CD4-positive, alpha-beta T cell treated with Interleukin-10 for 1 hour (primary cell): Measurements from ENCODE around the gene GNAI2.

ENCODE experiments used
- DNase-seq: peaks from one replicate; pipeline ENCODE4 v3.0.0-alpha.2; 2020

GNAI2 gene

DNA sequence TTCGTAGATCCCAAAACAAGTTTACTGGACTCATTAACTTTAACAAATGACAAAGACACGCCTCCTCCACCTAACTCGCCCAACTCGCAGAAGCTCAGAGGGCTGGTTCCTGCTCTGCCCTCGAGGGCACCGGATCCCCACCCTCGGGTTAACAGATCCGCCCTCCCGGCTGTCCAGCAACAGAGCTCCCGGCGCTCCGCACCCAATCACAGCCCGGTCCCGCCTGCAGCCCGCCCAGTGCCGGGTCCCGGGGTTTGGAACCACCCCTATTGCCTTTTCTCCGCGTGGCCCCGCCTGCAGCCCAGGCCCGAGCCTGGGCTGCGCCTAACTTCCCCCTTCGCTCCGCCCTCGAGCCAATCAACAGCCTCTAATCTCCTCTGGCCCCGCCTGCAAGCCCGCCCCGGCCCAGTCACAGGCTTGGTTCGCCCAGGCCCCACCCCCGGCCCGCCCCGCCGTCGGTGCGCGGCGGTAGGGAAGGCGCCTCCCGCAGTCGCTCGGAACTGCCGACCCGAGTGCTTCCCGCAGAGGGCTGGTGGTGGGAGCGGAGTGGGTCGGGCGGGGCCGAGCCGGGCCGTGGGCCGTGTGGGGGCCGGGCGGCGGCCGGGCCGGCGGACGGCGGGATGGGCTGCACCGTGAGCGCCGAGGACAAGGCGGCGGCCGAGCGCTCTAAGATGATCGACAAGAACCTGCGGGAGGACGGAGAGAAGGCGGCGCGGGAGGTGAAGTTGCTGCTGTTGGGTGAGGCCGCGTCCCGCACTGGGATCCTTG lies at the start of gene GNAI2:
GNAI2 (plus strand) TSS at position 489 of the 768 bp plus-strand sequence; CDS start at position 621, 132 bp downstream.
- DNase-seq = peak; percentile 99

DNA sequence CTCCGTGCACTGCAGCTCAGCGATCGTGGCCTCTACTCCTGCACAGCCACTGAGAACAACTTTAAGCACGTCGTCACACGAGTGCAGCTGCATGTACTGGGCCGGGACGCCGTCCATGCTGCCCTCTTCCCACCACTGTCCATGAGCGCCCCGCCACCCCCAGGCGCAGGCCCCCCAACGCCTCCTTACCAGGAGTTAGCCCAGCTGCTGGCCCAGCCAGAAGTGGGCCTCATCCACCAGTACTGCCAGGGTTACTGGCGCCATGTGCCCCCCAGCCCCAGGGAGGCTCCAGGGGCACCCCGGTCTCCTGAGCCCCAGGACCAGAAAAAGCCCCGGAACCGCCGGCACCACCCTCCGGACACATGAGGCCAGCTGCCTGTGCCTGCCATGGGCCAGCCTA lies 48.3 kb upstream of the GNAI2 start:
- DNase-seq = no peak

DNA sequence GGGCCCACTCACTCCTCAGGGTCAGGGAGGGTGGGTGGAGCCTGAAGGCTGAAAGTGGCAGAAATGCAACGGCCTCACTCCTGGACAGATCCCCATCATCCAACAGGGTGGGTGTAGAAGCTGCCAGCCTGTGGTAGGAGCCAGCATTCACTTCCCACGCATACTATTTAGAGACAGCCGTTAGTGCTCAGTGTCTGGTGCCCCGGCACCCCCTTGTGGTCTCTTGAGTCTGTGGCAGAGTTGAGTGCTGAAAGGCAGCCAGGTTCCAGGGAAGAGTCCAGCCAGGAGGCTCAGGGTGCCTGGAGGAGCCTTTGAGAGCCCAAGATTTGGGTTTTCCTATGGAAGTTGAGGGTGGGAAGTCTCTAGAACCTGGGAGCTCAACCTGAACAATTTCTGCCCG lies 46.7 kb upstream of the GNAI2 start:
- peak; percentile 19 for DNase-seq

DNA sequence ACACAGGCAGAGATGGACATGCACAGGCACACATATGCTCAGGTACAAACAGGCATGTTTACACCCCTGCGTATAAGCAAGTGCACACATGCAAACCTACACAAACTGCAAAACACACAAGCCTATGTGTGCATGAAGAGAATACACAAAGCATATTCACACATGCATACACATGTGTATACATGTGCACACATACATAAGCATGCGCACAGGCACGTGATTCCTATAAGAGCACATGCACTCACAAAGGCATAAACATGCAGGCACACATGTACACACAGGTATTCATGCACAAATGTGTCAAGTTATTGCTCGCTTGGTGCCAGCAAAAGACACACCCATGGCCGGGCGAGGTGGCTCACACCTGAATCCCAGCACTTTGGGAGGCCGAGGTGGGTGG lies 46.0 kb upstream of the GNAI2 start:
- no peak for DNase-seq

DNA sequence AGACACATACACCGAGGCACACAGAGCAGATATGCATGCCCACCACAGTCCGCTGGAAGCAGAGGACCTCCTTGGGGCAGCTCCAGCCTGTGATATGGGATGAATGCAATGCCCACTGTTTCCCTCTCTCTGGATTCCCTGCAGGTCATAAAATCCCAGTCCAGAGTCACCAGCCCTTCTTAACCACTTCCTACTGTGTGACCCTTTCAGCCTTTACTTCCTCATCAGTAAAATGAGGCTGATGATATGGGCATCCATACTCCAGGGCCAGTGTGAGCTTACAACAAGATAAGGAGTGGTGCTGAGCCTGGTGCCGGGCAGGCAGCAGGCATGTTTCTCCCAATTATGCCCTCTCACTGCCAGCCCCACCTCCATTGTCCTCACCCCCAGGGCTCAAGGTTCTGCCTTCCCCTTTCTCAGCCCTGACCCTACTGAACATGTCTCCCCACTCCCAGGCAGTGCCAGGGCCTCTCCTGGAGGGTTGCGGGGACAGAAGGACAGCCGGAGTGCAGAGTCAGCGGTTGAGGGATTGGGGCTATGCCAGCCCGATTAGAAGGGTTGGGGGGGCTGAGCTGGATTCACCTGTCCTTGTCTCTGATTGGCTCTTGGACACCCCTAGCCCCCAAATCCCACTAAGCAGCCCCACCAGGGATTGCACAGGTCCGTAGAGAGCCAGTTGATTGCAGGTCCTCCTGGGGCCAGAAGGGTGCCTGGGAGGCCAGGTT lies 44.9 kb upstream of the GNAI2 start, which contains the start of gene GNAT1:
GNAT1 (plus strand) TSS at position 675 of the 725 bp plus-strand sequence. CDS start 116 bp downstream, outside the sequence.
- no peak for DNase-seq

DNA sequence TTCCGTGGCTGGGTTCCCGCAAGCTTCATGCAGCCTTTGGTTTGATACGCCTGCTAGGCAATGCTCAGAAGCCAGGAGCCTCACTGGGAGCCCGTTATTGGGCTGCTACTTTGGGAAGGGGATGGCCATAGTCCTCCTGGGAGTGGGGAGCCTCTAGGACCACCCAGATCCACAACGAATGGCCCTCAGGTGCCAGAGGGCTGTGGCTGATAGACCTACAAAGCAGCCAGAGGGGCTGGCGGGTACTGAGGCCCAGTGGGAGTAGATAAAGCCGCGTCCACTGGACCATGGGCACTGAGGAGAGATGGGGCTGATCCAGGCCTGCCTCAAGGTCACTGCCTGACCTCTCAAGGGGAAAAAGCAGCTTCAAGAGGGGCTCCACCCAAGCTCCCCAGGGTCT lies 43.9 kb upstream of the GNAI2 start:
- no peak for DNase-seq

DNA sequence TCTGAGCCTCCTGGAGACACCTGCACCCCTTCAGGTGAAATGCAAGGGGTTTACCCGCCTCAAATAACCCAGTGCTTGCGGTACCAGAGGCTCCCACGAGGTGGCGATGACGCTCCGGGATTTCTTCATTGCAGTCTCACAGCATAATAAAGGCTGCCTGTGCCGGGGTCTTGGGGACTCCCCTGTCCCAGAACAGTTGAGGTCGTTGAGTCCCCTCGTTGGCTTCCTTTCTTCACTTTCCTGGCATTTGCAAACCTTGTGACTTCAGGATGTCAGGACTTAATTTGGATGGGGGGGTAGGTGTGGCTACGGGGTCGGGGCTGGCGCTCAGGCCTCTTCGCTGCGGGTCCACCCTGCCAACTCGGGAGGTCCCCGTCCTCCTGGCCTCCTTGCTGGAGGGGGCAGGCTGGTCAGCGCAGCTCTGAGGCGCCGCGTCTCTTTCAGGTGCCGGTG lies 43.3 kb upstream of the GNAI2 start:
- peak; percentile 87 for DNase-seq

DNA sequence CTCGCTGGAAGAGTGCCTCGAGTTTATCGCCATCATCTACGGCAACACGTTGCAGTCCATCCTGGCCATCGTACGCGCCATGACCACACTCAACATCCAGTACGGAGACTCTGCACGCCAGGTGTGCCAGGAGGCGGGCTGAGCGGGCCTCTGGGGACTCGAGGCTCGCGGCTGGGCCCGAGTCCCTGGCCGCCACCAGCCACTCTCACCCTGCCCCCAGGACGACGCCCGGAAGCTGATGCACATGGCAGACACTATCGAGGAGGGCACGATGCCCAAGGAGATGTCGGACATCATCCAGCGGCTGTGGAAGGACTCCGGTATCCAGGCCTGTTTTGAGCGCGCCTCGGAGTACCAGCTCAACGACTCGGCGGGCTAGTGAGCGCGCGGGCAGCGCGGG lies 42.7 kb upstream of the GNAI2 start:
- DNase-seq = no peak

DNA sequence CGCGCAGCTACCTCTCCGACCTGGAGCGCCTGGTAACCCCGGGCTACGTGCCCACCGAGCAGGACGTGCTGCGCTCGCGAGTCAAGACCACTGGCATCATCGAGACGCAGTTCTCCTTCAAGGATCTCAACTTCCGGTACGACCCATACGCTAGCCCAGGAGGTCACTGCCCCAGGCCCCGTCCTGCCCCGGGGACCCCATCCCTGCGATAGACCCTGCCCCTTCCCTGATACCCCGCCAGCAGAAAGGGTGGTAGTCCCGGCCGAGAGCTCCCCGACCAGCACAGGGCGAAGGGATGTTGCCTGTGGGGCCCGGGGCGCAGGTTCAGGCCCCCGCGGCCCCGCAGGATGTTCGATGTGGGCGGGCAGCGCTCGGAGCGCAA lies 42.3 kb upstream of the GNAI2 start:
- no peak for DNase-seq

DNA sequence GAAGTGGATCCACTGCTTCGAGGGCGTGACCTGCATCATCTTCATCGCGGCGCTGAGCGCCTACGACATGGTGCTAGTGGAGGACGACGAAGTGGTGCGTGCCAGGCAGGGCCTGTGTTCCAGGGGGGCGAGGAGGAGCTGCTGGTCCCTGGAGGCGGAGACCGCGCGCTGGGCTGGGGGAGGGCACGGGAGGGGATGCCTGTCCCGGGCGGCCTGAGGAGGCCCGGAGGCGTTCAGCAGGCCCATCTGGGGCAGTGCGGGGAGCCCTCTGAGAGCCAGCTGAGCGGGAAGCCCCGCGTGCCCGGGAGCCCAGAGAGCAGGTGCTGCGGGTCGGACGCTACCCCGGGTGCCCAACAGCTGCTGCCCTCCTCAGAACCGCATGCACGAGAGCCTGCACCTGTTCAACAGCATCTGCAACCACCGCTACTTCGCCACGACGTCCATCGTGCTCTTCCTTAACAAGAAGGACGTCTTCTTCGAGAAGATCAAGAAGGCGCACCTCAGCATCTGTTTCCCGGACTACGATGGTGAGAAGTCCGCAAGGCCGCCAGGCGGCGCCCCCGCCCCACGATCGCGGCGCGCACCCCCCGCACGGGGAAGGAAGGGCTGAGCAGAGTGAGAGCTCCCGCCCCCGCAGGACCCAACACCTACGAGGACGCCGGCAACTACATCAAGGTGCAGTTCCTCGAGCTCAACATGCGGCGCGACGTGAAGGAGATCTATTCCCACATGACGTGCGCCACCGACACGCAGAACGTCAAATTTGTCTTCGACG lies 41.7 kb upstream of the GNAI2 start:
- DNase-seq = peak; percentile 88

DNA sequence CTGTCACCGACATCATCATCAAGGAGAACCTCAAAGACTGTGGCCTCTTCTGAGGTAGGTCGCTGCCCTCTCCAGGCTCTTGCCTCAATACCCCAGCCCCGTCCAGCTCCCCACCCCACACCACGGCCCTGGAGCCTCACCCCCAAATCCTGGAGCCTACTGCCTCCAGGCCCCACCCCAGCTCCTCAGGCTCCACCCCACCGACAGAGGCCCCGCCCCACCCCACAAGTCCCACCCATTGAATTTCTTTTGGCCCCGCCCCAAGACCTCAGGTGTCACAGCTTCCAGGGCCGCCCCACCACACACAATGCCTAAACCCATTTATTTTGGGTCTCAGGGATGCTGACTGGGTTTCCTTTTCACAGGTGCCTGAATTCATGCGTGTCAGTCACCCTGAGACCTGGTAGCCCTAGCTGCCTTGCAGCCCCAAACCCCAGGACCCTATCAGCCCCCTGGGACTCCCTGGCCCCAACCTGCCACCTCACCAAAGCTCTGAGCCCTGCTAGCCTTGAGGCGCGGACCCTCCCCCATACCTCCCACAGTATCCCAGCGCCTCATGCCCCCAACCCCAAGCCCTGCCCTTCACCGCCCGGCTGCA lies 41.0 kb upstream of the GNAI2 start:
- peak; percentile 62 for DNase-seq

DNA sequence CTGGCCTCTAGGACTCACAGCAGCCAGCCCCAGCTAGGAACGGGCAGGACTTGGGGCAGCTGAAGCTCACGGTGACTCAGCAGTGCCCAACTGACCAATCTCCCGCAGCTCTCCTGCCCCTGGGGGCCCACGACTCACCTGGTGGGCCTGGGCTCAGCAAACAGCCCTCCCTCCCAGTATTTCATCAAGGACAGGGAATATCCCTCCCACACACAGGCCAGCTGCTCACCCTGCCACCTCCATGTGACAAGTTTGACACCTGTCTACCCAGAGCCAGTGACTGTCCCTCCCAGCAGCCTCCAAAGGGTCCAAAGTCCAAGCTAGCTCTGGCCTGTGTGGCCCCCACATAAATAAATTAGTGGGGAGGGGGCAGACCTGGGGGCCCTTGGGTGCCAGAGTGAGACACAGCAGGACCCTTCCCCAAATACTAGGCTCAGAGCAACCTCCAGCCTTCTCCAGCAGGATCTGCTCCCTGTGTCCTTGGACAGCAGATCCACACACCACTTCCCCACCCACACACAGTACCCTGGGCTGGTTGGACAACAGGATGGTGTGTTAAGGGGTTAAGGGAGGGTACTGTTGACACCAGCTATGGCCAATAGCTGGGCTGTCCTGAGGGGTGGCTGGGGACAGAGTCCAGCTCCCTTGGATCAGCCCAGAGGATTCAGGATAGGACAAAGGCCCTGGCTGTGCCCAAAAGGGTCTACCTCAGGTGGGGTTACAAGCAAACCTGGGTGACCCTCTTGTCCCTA lies 40.3 kb upstream of the GNAI2 start:
- no peak for DNase-seq

DNA sequence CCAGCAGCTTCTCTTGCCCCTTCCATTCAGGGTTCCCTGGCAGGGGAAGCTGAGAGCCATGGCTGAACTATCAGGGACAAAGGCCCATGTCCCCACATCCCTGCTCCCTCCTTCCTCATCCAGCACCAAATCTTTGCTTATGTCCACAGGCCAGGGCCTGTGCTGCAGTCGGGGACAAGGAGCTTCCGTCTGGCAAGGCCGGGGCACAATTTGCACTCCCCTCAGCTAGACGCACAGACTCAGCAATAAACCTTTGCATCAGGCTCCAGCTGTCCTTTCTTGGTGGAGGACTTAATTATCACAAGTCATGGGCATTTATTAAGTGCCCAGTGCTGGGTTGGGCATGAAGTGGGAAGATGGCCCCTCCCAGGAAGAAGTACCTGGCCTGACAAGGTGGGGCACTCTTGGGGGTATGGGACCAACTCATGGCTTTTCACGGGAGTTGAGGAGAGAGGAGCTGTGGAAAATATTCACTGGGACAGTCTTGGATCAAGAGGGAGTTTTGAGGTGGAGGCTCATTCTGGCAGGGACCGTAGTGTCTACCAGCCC lies 39.7 kb upstream of the GNAI2 start:
- DNase-seq = no peak

DNA sequence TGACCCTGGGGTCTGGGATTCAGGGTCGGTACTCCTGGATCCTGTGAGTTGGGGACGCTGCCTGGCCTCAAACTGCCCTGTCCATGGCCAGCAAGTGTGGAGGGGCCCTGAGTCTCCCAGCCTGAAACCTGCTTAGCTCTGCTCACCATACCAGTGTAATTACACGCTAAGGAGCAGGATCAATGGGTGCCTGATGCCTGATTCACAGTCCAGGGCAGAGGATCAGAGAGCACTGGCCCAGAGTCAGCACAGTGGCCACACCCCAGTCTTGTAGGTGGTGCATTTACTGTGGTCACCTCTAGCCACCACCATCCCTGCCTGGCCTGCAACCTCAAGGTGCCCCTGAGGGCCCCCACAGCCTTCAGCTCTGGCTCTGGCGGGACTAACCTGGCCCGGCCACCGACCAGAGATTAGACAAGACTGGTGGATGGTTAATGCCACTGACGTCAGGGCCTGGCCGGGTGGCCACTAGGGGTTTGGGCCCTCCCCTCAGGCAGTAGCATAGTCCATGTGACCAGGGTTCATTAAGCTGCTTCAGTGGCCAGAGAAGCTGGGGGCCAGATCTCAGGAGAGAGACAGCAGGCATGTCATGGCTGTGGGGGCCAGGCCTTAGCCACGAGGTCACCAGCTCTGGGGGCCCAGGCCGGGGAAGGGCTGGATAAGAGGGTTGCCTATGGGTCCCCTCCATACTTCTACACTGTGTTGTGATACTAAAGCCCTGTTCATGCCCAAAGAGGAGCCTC lies 34.3 kb upstream of the GNAI2 start:
- no peak for DNase-seq

DNA sequence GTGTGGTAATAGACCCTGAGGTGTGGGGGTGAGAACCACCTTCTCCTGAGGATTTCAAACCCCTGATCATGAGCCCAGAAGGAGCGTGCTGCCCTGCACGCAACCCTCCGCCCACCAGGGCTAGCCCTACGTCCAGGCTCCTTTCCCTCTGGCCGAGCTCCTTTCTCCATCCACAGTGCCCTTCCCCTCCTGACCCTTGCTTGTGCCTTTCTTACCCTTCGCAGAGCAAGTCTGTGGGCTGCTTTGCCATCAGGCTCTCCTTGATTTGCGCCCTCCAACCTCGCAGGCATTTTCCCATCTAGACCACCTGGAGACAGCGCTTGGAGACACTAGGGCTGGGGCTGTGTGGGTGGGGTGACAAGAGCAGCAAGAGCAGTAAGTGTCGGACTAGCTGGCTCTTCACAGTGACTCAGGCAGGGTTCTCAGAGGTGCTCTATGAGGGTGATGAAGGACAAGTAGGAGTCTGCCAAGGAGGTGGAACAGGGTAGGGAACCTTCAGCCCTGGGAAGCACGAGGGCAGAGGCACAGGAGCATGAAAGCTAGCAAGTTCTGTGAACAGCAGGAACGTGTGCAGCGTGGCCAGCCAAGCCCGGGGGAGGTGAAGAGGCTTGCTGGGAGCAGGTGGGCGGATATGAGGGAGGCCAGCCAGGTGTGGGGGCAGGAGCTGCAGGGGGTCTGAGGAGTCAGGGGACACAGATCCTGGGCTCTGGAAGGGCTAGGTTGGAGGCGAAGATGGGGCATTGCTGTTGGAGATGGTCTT lies 33.5 kb upstream of the GNAI2 start:
- DNase-seq = no peak

DNA sequence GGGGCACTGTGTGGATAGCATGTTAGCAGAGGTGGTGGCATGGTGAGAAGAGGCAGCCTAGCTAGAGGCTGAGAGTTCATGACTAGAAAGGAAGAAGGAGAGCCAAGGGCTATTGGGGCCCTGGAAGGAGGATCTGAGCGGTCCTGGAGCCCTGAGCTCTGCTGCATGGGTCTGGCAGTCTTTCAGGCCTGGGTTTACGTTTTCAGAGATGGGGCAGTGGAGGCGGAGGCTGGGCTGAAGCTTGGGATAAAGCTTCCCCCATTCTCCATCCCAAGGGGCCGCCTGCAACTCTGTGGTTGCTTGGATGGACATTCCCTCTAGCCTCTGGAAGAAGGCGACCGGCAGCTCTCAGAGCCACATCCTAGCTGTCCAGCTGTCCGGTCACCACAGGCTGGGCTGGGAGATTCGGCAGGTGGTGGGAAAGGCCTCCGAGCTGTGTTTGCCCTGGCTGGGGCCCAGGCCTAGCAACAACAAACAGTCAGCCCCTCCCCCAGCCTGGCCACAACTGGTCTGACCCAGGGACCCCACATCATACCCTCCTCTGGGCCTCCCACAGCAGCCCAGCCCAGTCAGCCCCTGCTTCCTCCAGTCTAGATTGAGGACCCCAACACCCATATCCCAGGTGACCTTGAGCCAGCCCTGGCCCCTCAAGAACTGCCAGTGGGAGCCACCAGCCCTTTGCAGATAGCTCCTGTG lies 32.7 kb upstream of the GNAI2 start:
- no peak for DNase-seq

DNA sequence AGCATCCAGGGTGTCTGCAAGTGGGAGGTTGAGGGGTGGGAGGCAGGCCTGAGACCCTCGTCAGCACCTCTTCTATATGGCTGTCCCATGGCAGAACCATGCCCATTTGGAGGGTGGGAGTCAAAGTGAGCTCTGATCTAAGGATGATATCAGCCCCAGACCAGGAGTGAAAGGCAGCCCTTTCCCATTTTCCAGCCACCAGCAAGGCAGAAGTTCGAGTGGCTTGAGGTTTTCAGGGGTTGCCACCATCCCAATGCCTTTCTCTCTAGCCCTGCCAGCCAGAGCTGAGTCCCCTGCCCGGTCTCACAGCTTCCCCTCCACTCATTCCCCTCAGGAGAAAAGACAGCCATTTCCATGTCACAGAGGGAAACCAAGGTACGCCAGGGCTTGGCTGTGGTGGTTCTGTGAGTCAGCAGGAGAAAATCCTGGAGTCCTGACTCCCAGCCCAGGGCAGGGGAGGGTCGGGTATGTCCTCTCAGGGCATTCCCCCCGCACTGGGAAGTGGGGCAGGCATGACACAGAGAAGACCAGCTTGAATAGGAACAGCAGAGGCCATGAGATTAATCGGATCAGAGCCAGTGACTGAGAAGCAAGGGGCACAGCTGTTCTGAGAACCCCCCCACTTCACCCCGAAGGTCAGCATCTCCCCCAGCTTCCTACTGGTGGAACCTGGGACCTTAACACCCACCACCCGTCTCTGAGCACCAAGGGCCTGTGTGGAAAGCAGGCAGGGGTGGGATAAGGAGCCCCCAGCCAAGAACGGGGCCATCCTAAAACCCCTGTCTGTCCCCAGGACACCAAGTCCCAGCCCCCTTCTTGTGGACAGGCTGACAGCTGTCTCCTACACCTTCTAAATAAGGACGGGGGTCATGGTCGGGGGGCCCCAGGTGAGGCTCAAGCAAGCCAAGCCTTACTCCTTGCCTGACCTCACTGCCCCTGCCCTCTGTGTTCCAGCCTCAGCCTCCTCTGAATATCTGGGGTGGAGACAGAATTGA lies 31.9 kb upstream of the GNAI2 start:
- no peak for DNase-seq

DNA sequence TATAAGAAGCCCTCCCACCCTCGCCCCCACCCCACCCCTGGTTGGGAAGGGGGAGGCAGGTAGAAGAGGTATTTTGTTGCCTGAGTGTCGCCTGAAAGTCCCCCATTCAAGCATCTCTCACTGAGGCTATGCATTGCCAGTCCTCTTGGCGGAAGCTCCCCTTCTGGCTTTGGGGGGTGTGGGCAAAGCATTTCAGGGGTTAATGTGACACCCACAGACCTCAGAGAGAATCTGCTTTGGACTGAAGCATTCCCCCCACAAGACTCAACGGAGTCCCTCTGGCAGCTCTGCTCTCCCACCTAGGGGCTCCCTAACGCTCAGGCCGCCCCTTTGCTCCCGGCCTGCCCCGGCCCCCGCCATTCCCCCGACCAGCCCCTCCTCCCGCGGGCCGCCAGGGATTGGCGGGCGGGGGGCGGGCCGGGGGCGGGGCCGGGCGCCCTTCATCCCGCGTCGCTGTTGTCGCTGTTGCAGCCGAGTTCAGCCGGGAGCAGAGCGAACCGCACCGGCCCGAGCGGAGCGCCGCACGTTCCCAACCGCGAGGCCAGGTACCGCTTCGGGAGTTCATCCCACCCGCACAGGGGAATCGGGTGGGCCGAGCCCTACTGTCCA lies 31.1 kb upstream of the GNAI2 start, which contains the start of gene SLC38A3:
SLC38A3 (plus strand) TSS at position 468 of the 609 bp plus-strand sequence. CDS start 8,929 bp downstream, outside the sequence.
- DNase-seq = no peak
